ENCODE data around the gene ADD2.

Gene ADD2

GRCh38 chr2:70697603-70698383 lies 70.2 kb downstream of the ADD2 start:
- no peak for DNase-seq

DNA sequence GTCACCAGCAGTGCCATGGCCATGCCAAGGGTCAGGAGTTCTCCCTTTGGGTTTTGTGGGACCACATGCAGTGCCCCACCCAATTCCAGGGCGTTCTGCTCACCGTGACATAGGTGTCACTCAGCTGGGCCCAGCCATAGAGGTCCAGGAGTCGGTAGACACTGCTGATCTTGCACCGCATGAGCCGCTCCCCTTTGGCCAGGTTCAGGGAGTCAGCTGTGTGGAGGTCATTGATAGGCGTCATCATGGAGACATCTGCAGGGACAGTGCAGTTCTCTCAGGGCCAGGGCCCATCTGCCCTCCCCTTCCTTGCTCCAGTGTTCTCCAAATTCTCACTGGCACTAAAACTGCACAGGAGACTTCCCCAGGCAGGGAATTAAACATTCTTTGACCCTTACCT lies 71.9 kb downstream of the ADD2 start:
- DNase-seq, result no peak

DNA sequence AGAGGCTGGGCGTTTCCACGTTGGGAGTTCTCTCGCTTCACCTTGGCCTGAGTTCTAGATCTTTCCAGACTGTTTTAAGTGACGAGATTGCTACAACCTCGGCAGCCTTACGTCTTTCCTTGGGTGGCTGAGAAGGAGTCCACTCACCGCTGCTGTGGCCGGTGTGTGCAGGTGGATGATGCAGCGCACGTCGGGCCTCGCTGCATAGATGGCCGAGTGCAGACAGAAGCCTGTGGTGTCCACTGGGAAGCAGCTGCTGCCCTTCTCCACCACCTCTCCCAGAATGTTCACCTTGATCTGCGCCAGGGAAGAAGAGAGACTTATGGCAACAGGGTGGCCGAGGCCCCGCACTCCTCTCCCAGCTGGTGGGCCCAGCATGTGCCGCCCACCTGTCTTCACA lies 75.7 kb downstream of the ADD2 start:
- DNase-seq, result no peak

- no peak for DNase-seq
These were observed 76.4 kb downstream of the ADD2 start for GRCh38 chr2:70691497-70692140.

GRCh38 chr2:70690846-70691245 lies 77.2 kb downstream of the ADD2 start:
- no peak for DNase-seq

- no peak for DNase-seq
These were observed 79.6 kb downstream of the ADD2 start for GRCh38 chr2:70688427-70688826.

GRCh38 chr2:70687461-70687795 lies 80.6 kb downstream of the ADD2 start:
- DNase-seq, result no peak

DNA sequence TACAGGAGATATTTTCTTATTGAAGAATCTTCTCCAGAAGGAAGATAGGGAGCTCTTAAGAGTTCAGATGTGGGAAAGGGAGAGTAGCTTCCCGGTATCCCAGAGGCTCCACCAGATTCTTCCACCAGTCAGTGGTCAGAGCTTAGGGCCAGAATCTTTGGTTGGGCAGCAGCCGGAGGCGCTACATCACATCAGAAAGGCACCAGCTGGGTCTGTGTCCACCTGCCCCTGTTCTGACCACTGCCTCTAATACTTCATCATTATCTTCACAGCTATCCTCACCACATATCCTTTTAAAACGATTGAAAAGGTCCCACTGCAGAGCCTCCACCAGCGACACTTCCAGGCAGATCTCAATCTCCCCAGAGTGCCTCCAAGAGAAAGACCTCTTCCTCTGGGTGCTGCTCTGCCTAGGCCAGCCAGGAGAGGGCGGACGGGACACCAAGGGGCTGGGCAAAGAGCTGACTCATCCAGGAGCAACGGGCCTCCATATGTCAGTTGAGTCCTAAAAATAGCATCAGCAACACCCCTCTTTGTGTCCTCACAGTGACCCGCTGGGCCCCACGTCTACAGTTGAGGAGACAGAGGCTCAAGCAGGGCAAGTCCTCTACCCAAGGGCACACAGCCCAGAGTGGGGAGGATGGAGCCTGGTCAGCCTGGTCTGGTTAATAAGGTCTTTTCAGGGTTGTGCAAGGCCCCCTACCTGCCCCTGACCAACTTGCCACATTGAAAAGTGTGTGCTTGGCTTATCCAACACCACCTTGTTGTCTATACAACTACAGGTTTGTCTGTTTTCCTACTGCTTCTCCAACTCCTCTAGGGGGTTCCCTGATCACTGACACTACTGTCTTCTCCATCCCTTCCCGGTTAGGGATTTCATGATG lies 81.2 kb downstream of the ADD2 start:
- DNase-seq, result peak; percentile 94

GRCh38 chr2:70685771-70686171 lies 82.2 kb downstream of the ADD2 start:
- DNase-seq, result no peak

GRCh38 chr2:70684846-70685622 lies 83.0 kb downstream of the ADD2 start:
- no peak for DNase-seq

DNA sequence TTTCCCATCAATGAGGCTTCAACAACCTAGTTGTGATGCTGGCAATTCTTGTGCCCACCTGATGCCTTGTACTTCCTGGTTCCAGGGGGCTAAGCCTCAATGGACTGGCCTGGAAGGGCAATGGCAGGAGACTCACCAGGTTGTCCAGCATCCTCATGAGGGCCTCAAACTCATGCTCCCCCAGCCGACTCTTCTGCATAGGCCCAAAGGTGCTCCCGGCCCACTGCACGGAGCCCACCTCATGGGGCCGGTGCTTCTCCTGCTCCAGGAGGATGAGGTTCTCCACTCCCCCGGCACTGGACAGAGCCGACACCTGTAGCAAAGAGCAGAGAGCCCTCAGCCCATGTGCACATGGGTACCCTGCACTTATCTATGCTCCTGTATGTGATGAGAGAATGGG lies 84.5 kb downstream of the ADD2 start:
- no peak for DNase-seq

DNA sequence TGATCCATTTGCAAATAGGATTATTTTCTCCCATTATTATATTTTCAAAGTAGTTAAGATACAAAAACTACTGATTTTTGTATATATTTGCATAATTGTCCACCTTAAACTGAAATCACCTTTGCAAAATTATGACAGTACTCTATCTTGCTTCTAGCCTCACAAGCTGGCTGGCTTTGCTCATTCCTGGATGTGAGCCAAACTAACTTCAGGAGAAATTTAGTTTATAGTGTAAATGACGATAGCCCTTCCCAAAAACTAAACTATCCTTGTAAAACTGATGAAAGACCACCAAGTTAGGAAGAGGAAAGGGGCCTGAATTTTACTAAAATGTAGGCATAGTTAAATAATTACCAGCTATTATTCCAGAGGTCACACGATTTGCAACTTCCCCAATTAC lies 87.3 kb downstream of the ADD2 start:
- DNase-seq, result no peak

DNA sequence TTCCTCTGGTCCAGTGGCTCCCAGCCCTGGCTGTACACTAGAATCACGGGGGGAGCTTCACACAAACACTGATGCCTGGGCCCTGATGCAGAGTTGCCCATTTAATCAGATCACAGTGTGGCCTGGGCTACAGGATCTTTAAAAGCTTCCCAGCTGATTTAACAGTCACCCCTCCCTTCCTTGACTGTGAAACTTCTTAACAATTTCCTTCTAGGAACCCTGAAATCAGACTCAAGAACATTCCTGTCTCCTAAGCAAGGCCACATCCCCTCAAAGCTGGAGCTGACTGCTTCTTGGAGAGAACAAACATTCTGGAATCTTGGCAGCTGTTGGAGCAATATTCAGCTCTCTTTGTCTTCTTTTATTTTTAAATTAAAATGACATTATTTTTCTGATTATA lies 88.7 kb downstream of the ADD2 start:
- DNase-seq, result no peak

DNA sequence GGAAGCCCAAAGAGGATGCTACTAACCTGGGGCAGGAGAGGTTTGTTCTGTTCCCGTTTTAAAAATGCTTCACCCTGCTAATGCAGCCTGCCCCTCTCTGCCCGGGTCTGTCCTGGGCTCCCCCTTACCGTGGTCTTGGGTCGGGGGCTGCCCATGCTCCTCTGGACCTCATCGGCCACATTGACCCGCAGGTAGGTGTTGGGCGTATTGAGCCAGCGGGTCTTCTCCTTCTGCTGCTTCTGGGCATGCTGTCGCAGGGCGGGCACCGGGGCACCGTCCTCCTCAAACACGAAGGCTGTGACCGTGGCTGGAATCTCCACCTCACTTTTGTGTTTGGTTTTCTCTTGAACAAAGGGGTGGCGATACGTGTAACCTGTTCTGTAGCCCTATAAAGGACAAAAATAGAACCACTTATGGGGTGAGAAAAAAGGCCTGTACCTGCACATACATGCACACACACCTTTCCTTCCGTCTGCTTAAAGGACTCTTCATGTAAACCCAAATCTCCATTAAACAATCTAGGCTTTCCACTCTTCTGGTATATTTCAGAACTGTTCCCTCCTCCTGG lies 89.3 kb downstream of the ADD2 start:
- DNase-seq, result no peak

DNA sequence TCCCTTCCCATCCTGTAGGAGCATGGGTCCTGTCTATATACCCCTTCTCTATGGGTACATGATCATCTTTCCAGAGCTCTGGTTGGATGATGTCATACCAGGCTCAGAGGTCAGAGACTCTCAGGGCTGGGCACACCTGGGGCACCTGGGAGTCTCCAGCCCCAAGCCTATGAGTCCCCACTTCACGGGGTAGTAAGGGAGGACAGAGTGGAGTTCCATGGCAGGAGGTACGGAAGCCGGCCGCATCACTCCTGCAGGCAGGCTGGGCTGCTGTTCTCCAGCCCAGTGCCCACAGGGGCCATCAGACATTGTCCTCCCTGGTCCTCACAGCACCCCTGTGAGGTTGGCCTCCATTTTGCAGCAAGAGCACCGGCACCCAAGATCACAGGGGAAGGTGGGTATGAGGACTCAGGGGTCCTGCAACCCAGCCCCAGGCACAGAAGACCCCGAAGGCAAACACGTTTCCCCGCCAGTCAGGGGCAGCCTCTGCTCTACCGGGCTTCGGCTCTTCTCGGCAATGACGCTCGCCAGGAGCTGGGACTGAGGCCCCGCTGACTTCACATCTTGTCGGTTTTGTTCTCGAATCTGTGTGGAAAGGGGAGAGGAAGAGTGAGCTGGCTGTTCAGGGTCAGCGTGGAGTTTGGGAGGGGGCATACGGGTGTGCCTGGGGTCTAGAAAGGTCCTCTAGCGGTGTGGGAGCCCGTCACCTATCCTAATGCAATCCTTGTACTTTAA lies 91.5 kb downstream of the ADD2 start:
- DNase-seq, result no peak

DNA sequence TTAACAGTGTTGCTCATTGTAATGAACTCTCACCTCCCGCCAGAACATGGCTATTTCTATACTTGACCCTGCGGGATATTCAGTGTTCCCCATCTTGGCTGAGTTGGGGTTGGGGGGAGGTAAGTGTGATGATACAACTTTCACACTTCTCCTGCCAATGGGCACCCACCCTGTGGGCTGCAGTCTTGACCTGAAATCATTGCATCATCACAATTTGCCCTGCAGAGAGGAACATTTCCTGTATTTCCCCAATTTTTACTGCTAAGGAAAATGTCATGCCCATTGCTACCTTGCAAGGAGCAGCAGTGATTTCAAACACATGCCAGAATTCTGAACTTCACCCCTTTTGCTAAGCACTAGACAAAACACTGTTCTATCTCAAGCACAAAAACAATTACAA lies 92.1 kb downstream of the ADD2 start:
- DNase-seq, result no peak

GRCh38 chr2:70674636-70675430 lies 93.2 kb downstream of the ADD2 start:
- DNase-seq, result no peak

DNA sequence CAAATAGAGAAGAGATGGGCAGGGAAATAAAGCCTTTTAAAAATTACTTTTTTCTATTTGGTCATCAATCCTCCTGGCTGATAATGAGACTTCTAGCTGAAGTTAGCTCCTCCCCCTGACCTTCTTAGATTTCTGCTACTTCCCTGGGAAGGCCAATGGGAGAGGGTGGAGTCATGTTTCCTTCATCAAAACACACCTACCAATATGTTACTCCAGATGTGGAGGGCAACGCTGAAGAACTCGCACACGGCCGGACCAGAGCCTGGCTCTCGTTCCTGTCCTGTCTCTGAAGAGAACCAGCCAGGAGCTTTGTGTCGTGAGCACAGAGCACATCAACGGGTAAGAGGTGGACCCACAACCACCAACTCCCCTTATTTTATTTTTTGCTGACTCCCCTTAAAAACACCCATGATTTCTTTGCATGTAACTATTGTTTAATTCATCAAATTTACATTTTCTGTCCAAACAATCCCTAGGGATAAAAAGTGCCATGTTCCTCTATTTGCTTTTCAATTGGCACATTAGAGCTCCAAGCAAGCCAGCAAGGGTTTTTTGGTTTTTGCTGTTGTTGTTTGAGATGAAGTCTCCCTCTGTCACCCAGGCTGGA lies 94.9 kb downstream of the ADD2 start:
- DNase-seq, result no peak

GRCh38 chr2:70671092-70671675 lies 96.8 kb downstream of the ADD2 start:
- no peak for DNase-seq

- DNase-seq, result no peak
These were observed 97.4 kb downstream of the ADD2 start for GRCh38 chr2:70670626-70671025.
